Measurements from ENCODE around the gene MICAL3.

GRCh38 chr22:17930455-17931313, 93.7 kb downstream of the MICAL3 start:
- TF ChIP-seq EZH2 (IDR thresholded peaks at IDR 0.05; ENCODE audit: insufficient read depth, poor library complexity, severe bottlenecking) (no peak), EZH2phosphoT487 (IDR thresholded peaks at IDR 0.05; ENCODE audit: insufficient read depth, low read depth) (no peak)

All from GM23248 (cell line).